Fibroblast of peridontal ligament (primary cell): Measurements from ENCODE around the gene CD22.

Experiments used
- DNase-seq: peaks from one replicate; pipeline ENCODE4 v3.0.0-alpha.2; 2010; ENCODE audit errors: extremely low read depth

Gene CD22

DNA sequence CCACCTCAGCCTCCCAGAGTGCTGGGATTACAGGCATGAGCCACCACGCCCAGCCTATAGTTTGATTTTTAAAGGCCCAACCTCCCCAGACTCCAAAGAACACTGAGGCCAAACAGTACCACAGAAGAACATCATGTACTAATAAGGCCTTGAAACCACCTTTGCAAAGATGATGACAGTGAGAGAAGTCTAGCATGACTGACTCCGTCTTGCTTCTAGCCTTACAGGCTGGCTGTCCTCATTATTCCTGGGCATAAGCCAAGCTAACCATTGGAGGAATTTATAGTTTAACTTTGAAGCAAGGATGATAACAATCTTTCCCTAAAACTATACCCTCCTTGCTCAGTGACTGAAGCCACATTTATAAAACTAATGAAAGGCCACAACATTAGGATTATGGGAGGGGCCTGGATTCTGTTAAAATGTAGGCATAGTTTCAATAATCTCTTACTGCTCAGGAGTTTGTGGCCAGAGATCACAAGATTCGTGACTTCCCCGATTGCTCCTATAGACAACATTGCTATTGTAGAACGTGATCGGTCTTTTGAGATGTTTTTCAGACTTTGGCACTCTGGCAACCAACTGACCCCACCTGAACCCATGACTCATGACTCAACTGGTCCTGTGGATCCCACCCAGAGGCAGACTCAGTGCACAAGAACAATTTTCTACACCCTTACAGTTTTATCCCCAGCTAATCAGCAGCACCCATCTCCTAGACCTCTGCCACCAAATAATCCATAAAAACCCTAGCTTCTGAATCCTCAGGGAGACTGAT is 59.5 kb downstream of the CD22 start:
- no peak for DNase-seq

DNA sequence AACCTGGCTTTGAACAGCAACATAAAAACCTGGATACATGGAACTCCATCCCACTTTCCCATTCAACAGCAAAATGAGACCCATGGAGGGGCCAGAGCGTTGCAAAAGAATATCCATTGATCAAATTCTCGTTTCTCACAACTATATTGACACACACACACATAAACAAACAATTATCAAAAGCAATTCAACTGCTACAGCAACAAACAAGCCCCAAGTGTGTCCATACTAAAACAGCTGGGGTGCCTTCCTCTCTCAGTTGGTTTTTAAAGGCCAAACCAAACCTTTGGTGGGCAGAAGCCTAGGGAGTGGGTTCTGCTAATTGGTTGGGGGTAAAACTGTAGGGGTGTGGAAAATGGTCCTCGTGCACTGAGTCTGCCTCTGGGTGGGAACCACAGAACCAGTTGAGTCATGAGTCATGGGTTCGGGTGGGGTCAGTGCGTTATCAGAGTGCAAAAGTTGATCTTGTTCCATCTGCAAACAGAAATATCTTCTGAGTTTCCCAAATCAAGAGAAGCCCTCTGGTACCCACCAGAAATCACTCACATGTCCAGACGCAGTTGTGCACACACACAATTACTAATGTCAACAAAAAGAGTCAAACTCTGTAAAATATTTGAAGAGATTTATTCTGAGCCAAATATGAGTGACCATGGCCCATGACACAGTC is 60.3 kb downstream of the CD22 start:
- DNase-seq: no peak

DNA sequence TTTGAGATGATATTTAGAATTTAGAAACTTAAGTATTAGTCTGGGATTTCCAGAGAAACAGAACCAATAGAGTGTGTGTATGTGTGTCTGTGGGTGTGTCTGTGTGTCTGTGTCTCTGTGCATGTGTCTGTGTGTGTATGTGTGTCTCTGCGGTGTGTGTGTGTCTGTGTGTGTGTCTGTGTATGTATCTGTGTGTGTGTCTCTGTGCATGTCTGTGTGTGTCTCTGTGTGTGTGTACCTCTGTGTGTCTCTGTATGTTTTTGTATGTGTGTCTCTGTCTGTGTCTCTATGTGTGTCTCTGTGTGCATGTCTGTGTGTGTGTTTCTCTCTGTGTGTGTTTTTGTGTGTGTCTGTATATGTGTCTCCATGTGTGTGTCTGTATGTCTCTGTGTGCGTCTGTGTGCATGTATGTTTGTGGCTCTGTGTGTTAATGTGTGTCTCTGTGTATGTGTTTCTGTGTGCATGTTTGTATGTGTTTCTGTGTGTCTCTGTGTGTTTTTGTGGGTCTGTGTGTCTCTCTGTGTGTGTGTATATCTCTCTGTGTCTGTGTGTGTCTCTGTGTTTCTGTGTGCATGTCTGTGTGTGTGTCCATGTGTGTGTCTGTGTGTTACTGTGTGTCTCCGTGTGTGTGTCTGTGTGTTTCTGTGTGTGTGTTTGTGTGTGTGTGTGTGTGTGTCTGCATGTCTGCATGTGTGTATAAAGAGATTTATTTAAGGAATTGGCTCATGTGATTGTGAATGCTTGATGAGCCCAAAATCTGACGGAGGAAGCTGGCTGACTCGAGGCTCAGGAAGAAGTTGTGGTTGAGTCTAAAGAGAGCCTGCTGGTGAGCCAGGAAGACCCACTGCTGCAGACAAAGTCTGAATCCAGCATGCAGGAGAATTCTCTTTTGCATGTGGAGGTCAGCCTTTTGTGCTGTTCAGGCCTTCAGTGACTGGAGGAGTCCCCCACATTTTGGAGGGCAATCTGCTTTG is 64.0 kb downstream of the CD22 start:
- no peak for DNase-seq

DNA sequence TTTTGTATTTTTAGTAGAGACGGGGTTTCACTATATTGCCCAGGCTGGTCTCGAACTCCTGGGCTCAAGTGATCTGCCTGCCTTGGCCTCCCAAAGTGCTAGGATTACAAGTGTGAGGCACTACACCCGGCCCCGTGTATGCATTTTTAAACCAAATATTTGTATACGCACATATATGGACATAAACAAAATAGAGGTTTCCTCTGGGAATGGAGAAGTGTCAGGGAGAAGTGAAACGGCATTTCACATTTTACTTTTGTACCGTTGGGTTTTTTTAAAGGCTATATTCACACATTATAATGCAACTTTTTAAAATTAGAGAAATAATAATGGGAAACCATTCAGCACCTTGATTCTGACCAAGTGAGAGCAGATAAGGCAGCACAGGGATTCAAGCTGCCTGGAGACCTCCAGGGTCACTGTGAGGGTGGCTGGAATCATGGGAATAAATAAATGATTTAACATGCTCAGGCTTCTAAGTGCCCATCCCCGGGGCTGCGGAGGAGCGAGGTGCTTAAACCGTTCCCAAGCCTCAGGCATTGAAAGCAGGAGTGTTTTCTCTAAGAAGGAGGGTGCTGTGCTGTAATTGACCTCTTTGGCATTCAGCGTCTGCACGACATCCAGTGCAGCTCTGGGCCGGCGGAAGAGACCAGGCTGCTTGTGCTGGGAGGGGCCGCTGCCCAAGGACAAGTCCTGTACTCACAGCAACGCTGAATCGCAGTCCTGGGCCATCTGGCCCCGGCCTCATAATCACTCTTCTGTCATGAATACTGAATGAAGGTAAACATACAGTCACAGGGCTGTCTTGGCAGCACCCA is 66.6 kb downstream of the CD22 start:
- DNase-seq: no peak

DNA sequence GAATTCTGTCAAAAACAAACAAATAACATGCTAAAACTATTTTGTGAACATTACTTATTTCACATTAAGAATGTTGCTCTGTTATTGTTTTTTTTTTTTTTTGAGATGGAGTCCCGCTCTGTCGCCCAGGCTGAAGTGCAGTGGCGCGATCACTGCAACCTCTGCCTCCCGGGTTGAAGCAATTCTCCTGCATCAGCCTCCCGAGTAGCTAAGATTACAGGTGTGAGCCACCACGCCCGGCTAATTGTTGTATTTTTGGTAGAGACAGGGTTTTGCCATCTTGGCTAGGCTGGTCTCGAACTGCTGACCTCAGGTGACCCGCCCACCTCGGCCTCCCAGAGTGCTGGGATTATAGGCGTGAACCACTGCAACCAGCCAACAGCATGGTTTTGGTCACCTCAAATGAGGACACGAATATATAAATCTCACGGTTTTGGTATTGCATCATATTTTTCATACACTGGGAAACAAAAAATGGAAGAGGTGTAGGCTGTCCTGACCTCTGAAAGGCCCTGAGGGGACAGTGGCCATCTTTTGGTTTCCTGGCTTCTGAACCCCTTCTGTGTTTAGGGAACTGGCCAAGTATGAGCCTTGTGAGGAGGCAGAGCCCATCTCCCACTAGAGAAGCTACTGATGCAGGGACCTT is 67.4 kb downstream of the CD22 start:
- no peak for DNase-seq
